SK-N-SH treated with all-trans-retinoic acid at 6 μM for 48 hours (cell line): ENCODE results near the gene SLC6A18.

Experiments
- ARNTL ChIP-seq: fragments of 450-650 bp; formaldehyde crosslinking; IDR thresholded peaks from 2 replicates; pipeline ENCODE4 v1.5.0; 2020; ENCODE audit warnings: low read depth, mild to moderate bottlenecking, moderate library complexity, borderline replicate concordance
- CSDC2 ChIP-seq: fragments of 250-450 bp; sonication (Bioruptor Pico); IDR thresholded peaks from 2 replicates; pipeline ENCODE4 v1.5.0; 2020; ENCODE audit warnings: mild to moderate bottlenecking, moderate library complexity
- ESRRG ChIP-seq: fragments of 250-450 bp; sonication (Bioruptor Pico); IDR thresholded peaks from 2 replicates; pipeline ENCODE4 v1.6.1; 2021; ENCODE audit warnings: mild to moderate bottlenecking
- ISL1 ChIP-seq: fragments of 250-450 bp; sonication (Bioruptor Pico); IDR thresholded peaks from 2 replicates; pipeline ENCODE4 v2.1.2; 2022; ENCODE audit warnings: mild to moderate bottlenecking, moderate library complexity
- POU6F1 ChIP-seq: fragments of 250-450 bp; sonication (Bioruptor Pico); IDR thresholded peaks from 2 replicates; pipeline ENCODE4 v1.8.0; 2021; ENCODE audit warnings: low read depth, mild to moderate bottlenecking, moderate library complexity, borderline replicate concordance
- PPARA ChIP-seq: fragments of 250-450 bp; sonication (Bioruptor Pico); IDR thresholded peaks from 2 replicates; pipeline ENCODE4 v1.5.0; 2020; ENCODE audit warnings: mild to moderate bottlenecking, borderline replicate concordance
- RARB ChIP-seq: fragments of 250-450 bp; sonication (Bioruptor Pico); IDR thresholded peaks from 2 replicates; pipeline ENCODE4 v1.8.0; 2021; ENCODE audit warnings: mild to moderate bottlenecking, moderate library complexity
- TCF4 ChIP-seq: fragments of 250-450 bp; sonication (Bioruptor Pico); IDR thresholded peaks from 2 replicates; pipeline ENCODE4 v1.8.0; 2021; ENCODE audit warnings: mild to moderate bottlenecking, moderate library complexity, borderline replicate concordance
- TOX ChIP-seq: fragments of 250-450 bp; sonication (Bioruptor Pico); IDR thresholded peaks from 2 replicates; pipeline ENCODE4 v1.8.0; 2021; ENCODE audit warnings: mild to moderate bottlenecking, moderate library complexity, borderline replicate concordance
- TSHZ2 ChIP-seq: fragments of 250-450 bp; sonication (Bioruptor Pico); IDR thresholded peaks from 2 replicates; pipeline ENCODE4 v1.5.0; 2020; ENCODE audit warnings: mild to moderate bottlenecking, moderate library complexity
- ZNF8 ChIP-seq: fragments of 450-650 bp; formaldehyde crosslinking; IDR thresholded peaks from 2 replicates; pipeline ENCODE4 v1.5.0; 2020; ENCODE audit warnings: mild to moderate bottlenecking, moderate library complexity
- TF ChIP-seq, protein P1 (sequence below): fragments of 250-450 bp; sonication (Bioruptor Pico); IDR thresholded peaks from 2 replicates; pipeline ENCODE4 v1.8.0; 2020; ENCODE audit warnings: mild to moderate bottlenecking, moderate library complexity, borderline replicate concordance
- TF ChIP-seq, protein P2 (sequence below): fragments of 250-450 bp; sonication (Bioruptor Pico); IDR thresholded peaks from 2 replicates; pipeline ENCODE4 v1.5.1; 2021; ENCODE audit warnings: mild to moderate bottlenecking, moderate library complexity

- TF ChIP-seq ZNF8 (CRISPR knock-in tag) (no peak), PPARA (CRISPR knock-in tag) (no peak), ISL1 (CRISPR knock-in tag) (no peak), ESRRG (CRISPR knock-in tag) (no peak), TCF4 (CRISPR knock-in tag) (no peak), CSDC2 (CRISPR knock-in tag) (no peak), ARNTL (CRISPR knock-in tag) (no peak), RARB (CRISPR knock-in tag) (no peak), TOX (CRISPR knock-in tag) (no peak), TSHZ2 (CRISPR knock-in tag) (no peak), POU6F1 (CRISPR knock-in tag) (no peak)
- TF ChIP-seq, protein P1, sequence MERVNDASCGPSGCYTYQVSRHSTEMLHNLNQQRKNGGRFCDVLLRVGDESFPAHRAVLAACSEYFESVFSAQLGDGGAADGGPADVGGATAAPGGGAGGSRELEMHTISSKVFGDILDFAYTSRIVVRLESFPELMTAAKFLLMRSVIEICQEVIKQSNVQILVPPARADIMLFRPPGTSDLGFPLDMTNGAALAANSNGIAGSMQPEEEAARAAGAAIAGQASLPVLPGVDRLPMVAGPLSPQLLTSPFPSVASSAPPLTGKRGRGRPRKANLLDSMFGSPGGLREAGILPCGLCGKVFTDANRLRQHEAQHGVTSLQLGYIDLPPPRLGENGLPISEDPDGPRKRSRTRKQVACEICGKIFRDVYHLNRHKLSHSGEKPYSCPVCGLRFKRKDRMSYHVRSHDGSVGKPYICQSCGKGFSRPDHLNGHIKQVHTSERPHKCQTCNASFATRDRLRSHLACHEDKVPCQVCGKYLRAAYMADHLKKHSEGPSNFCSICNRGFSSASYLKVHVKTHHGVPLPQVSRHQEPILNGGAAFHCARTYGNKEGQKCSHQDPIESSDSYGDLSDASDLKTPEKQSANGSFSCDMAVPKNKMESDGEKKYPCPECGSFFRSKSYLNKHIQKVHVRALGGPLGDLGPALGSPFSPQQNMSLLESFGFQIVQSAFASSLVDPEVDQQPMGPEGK (CRISPR knock-in tag), result no peak
- TF ChIP-seq, protein P2, sequence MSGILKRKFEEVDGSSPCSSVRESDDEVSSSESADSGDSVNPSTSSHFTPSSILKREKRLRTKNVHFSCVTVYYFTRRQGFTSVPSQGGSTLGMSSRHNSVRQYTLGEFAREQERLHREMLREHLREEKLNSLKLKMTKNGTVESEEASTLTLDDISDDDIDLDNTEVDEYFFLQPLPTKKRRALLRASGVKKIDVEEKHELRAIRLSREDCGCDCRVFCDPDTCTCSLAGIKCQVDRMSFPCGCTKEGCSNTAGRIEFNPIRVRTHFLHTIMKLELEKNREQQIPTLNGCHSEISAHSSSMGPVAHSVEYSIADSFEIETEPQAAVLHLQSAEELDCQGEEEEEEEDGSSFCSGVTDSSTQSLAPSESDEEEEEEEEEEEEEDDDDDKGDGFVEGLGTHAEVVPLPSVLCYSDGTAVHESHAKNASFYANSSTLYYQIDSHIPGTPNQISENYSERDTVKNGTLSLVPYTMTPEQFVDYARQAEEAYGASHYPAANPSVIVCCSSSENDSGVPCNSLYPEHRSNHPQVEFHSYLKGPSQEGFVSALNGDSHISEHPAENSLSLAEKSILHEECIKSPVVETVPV (CRISPR knock-in tag), result no peak
Observed at GRCh38 chr5:1196562-1196961, 28.6 kb upstream of the SLC6A18 start.
